ENCODE data around the gene ARID1B.
"Not testable (repeated sequence)": the region's sequence is repeated elsewhere in the genome, so short reads cannot be mapped to it uniquely, and the experiment has no call there.

ARID1B gene

GRCh38 chr6:156940221-156940620 is 163.0 kb downstream of the ARID1B start:
- no peak for DNase-seq (ENCODE audit: low spot score)

- no peak for DNase-seq (ENCODE audit: low spot score)
Observed at GRCh38 chr6:156942266-156942665, 165.1 kb downstream of the ARID1B start.

GRCh38 chr6:156943166-156943565 is 166.0 kb downstream of the ARID1B start:
- no peak for DNase-seq (ENCODE audit: low spot score)

GRCh38 chr6:156943816-156944215 is 166.6 kb downstream of the ARID1B start:
- DNase-seq (ENCODE audit: low spot score), result no peak

- no peak for DNase-seq (ENCODE audit: low spot score)
Observed at GRCh38 chr6:156944412-156944811, 167.2 kb downstream of the ARID1B start.

GRCh38 chr6:156945789-156946172 is 168.6 kb downstream of the ARID1B start:
- DNase-seq (ENCODE audit: low spot score), result not testable (repeated sequence)

- DNase-seq (ENCODE audit: low spot score), result no peak
Observed at GRCh38 chr6:156946370-156946936, 169.3 kb downstream of the ARID1B start.

GRCh38 chr6:156948277-156948676 is 171.1 kb downstream of the ARID1B start:
- DNase-seq (ENCODE audit: low spot score), result no peak

GRCh38 chr6:156948807-156949206 is 171.6 kb downstream of the ARID1B start:
- DNase-seq (ENCODE audit: low spot score), result no peak

- peak; percentile 42 for DNase-seq (ENCODE audit: low spot score)
Observed at GRCh38 chr6:156949376-156949775, 172.2 kb downstream of the ARID1B start.

- no peak for DNase-seq (ENCODE audit: low spot score)
Observed at GRCh38 chr6:156950084-156950483, 172.9 kb downstream of the ARID1B start.

GRCh38 chr6:156950531-156950930 is 173.4 kb downstream of the ARID1B start:
- DNase-seq (ENCODE audit: low spot score), result no peak

- no peak for DNase-seq (ENCODE audit: low spot score)
Observed at GRCh38 chr6:156952401-156952800, 175.2 kb downstream of the ARID1B start.

- DNase-seq (ENCODE audit: low spot score), result no peak
Observed at GRCh38 chr6:156953127-156953478, 175.9 kb downstream of the ARID1B start.

GRCh38 chr6:156953479-156954146 is 176.4 kb downstream of the ARID1B start:
- DNase-seq (ENCODE audit: low spot score), result peak; percentile 84

GRCh38 chr6:156954191-156954590 is 177.0 kb downstream of the ARID1B start:
- DNase-seq (ENCODE audit: low spot score), result no peak

GRCh38 chr6:156954816-156955215 is 177.6 kb downstream of the ARID1B start:
- DNase-seq (ENCODE audit: low spot score), result no peak

GRCh38 chr6:156955494-156956183 is 178.5 kb downstream of the ARID1B start:
- no peak for DNase-seq (ENCODE audit: low spot score)

- no peak for DNase-seq (ENCODE audit: low spot score)
Observed at GRCh38 chr6:156956286-156956685, 179.1 kb downstream of the ARID1B start.

GRCh38 chr6:156957931-156958547 is 180.9 kb downstream of the ARID1B start:
- no peak for DNase-seq (ENCODE audit: low spot score)

- no peak for DNase-seq (ENCODE audit: low spot score)
Observed at GRCh38 chr6:156960525-156960924, 183.3 kb downstream of the ARID1B start.

GRCh38 chr6:156961282-156961892 is 184.2 kb downstream of the ARID1B start:
- DNase-seq (ENCODE audit: low spot score), result no peak
